ENCODE results near the gene RGS2.

RGS2 gene

DNA sequence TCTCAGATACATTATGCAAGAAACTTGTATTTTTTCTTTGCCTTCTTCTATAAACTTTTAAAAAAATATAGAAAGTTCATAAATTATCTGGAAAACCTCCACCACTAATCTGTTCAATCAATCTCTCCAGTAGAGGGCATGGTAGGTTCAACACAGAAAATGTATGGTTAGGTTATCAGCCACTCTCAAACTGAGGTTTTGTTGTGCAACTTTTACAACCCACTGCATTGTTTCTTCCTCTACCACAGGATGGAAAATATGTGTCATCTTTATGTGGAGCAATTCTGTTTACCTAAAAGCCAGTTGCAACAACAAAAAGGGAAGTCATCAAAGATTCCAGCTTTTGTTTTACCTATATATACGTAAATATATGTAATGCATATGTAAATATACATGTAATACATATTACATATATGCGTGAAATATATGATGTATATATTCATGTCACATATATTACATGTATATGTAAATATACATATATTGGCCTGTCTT, 3.0 kb upstream of the RGS2 start:
- peak; percentile 55 for DNase-seq (ENCODE audit: extremely low spot score)
- POLR2A ChIA-PET = no interaction called here
- TF ChIP-seq CTBP1 (IDR thresholded peaks at IDR 0.05; ENCODE audit: borderline replicate concordance) (peak; percentile 59; the same call in 1 of the 2 replicates), FOXM1 (IDR thresholded peaks at IDR 0.05; ENCODE audit: borderline replicate concordance) (no peak), ARNT (IDR thresholded peaks at IDR 0.05) (no peak), HDGF (IDR thresholded peaks at IDR 0.05; ENCODE audit: borderline replicate concordance) (no peak), SUZ12 (IDR thresholded peaks at IDR 0.05) (no peak), TARDBP (IDR thresholded peaks at IDR 0.05) (no peak), NFRKB (IDR thresholded peaks at IDR 0.05) (no peak), SP1 (IDR thresholded peaks at IDR 0.05) (no peak)
- TF ChIP-seq, protein P1, sequence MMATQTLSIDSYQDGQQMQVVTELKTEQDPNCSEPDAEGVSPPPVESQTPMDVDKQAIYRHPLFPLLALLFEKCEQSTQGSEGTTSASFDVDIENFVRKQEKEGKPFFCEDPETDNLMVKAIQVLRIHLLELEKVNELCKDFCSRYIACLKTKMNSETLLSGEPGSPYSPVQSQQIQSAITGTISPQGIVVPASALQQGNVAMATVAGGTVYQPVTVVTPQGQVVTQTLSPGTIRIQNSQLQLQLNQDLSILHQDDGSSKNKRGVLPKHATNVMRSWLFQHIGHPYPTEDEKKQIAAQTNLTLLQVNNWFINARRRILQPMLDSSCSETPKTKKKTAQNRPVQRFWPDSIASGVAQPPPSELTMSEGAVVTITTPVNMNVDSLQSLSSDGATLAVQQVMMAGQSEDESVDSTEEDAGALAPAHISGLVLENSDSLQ (IDR thresholded peaks at IDR 0.05) = peak; percentile 27; the same call in 1 of the 2 replicates
- CTCF ChIA-PET = interaction anchor here (2.2 to 2.3 kb wide), 2 partner anchors 9 to 213 kb away, joined by 8 to 10 read pairs; no protein-coding TSS in a partner anchor

DNA sequence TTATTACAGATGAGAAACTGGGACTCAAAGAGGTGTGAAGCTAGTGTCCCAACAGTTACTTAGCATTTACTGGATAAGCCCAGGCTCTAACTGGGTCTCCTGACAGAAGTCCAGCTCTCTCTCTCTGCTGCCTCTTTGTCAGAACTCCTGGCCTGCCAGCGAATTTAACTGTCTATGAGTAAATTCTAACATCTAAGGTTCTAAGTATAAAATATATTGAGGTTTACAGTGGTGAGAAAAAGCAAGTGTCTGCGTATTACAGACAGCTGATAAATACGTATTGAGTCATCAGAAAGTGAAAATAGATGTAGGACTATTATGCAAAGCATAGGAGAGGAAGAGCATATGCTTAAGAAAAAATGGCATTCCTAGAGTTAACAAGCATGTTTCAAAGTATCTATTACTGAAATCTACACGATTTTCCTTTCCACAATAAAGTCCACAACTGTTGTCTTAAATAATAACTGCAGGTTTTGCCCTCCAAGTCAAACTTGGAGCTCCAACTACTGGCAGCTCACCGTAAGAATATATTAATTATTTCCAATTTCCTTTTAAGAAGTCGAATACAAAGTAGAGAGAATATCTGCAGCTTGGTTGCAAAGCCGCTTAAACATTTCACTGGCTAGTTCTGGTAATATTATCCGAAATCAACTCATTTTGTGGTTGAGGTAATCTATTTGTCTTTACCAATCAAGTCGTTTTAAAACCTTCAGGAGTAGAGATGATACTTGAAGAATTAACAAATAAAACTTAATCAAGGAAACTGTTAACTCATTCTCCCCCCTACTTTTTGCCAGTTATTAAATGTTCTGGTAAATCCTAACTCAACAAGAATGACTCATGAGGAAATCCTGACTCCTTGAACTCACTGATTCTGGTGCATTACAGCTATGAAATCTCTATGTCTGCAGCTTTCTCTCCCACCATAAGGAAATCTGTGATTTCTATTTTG, 1.4 kb upstream of the RGS2 start:
- POLR2A ChIA-PET = interaction anchor here (1.9 kb wide), 1 partner anchor 251 kb away, joined by 6 read pairs; the partner anchor contains the start of gene UCHL5
- no peak for DNase-seq (ENCODE audit: extremely low spot score)
- TF ChIP-seq CTBP1 (IDR thresholded peaks at IDR 0.05; ENCODE audit: borderline replicate concordance) = no peak
- no peak for TF ChIP-seq TARDBP (IDR thresholded peaks at IDR 0.05)
- no peak for TF ChIP-seq ELF4 (IDR thresholded peaks at IDR 0.05)
- no peak for TF ChIP-seq SP1 (IDR thresholded peaks at IDR 0.05)
- no peak for TF ChIP-seq ZNF384 (IDR thresholded peaks at IDR 0.05)
- TF ChIP-seq ARNT (IDR thresholded peaks at IDR 0.05) = no peak
- TF ChIP-seq, protein P1 (IDR thresholded peaks at IDR 0.05) = no peak
- no peak for TF ChIP-seq L3MBTL2 (conservative IDR thresholded peaks at IDR 0.05)
- TF ChIP-seq FOXM1 (IDR thresholded peaks at IDR 0.05; ENCODE audit: borderline replicate concordance) = no peak
- CTCF ChIA-PET = interaction anchor here (0.6 to 2.3 kb wide), 9 partner anchors 8 to 1302 kb away, joined by 3 to 10 read pairs (median 3); no protein-coding TSS in a partner anchor

DNA sequence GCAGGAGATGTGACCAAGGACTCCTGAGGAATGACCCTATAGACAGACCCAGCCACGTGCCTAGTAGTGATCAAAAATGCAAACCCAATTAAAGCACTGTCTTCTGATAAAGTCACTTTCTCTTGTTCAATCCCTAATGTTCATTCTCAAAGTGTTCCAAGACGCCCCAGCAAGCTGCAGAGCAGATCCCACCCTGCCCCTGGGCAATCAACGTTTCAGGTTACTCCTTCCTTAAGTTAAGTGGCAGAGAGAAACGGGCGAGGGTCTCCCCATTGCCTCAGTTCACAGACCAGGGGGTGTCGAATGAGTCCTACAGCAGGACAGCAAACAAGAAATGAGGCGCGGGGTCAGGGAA, 699 bp upstream of the RGS2 start:
- peak; percentile 11 for DNase-seq (ENCODE audit: extremely low spot score)
- POLR2A ChIA-PET = interaction anchor here (1.9 kb wide), 1 partner anchor 250 kb away, joined by 6 read pairs; the partner anchor contains the start of gene UCHL5
- CTCF ChIA-PET = interaction anchor here (0.7 to 2.2 kb wide), 5 partner anchors 43 to 711 kb away, joined by 3 to 10 read pairs (median 3); no protein-coding TSS in a partner anchor
- TF ChIP-seq HDGF (IDR thresholded peaks at IDR 0.05; ENCODE audit: borderline replicate concordance) (no peak), ZNF384 (IDR thresholded peaks at IDR 0.05) (no peak), LEF1 (IDR thresholded peaks at IDR 0.05; ENCODE audit: borderline replicate concordance) (no peak), CTBP1 (IDR thresholded peaks at IDR 0.05; ENCODE audit: borderline replicate concordance) (no peak), ARNT (IDR thresholded peaks at IDR 0.05) (no peak), FOXM1 (IDR thresholded peaks at IDR 0.05; ENCODE audit: borderline replicate concordance) (no peak), SUZ12 (IDR thresholded peaks at IDR 0.05) (no peak)
- TF ChIP-seq, protein P1 (IDR thresholded peaks at IDR 0.05) = no peak

DNA sequence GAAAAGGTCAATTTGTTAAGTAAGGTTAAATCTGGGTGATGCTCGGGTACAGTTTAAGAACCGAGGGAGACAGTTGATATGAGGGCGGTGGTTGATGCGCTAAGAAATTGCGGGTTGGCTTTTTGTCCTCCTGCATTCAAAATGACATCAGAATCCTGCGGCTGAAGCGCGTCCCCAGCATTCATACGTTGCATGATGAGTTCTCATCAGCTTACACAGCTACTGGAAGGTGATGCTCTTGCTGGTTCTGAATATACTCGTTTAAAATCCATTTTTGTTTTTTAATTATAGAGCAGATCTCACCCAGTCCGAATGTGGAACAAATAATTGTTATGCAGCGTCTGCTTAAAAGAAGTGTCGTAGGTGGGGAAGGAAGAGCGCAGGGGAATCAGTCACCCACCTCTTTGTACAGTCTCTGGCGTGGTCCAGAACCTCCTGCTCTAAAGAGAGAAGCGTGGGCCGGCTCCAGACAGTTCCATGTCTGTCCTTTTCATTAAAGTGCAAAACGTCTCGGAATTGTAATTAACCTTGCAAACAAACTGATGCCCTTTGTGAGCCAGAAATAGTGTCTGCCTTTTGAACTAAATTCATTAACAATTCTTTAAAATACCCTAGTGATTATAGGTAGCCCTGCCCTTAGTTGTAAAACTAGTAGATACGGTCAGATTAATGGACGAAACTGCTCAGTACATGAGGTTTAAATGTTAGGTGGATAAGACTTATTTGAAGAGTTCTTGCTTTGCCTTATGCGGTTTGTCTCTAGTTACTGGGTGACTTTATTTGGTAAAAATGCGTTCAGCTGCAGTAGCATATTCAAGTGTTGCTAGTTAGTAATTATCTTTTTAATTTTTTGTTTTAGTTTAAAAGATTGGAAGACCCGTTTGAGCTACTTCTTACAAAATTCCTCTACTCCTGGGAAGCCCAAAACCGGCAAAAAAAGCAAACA, 741 bp downstream of the RGS2 start:
- ChIA-PET CTCF (interaction anchor here (0.6 kb wide), 1 partner anchor 24 kb away, joined by 7 read pairs; no protein-coding TSS in a partner anchor), POLR2A (interaction anchor here (1.9 kb wide), 1 partner anchor 249 kb away, joined by 6 read pairs; the partner anchor contains the start of gene UCHL5)
- peak; percentile 45 for DNase-seq (ENCODE audit: extremely low spot score)

More for the DNA sequence above, 741 bp downstream of the RGS2 start:
- TF ChIP-seq NFRKB (IDR thresholded peaks at IDR 0.05) (no peak), ARNT (IDR thresholded peaks at IDR 0.05) (no peak), LEF1 (IDR thresholded peaks at IDR 0.05; ENCODE audit: borderline replicate concordance) (no peak), ZNF384 (IDR thresholded peaks at IDR 0.05) (no peak), TARDBP (IDR thresholded peaks at IDR 0.05) (no peak), BHLHE40 (IDR thresholded peaks at IDR 0.05; ENCODE audit: borderline replicate concordance) (no peak), L3MBTL2 (conservative IDR thresholded peaks at IDR 0.05) (no peak), FOXA1 (IDR thresholded peaks at IDR 0.05) (no peak), SUZ12 (IDR thresholded peaks at IDR 0.05) (no peak), SP1 (IDR thresholded peaks at IDR 0.05) (no peak)
- TF ChIP-seq, protein P1 (IDR thresholded peaks at IDR 0.05) = no peak
